ENCODE measurements around the gene MYRIP. TPM values are rescaled to one million over a fixed set of nuclear protein-coding genes. Genes with fewer than 3 reads are reported as not detected.

Gene MYRIP
- total and polyA plus RNA-seq, 5 donors from 2014 or later: not detected

GRCh38 chr3:39989746-39990145 lies 180.3 kb downstream of the MYRIP start:
- Mint-ChIP-seq H3K4me3 (no peak overlapping the region), H3K4me1 (no peaks in the 10 kb centered on the region), H3K9me3 (peaks cover 0 to 18% (median 3%) of the 10 kb centered on the region in 7 donors), H3K36me3 (no peaks in the 10 kb centered on the region), H3K27ac (no peak overlapping the region), H3K27me3 (no peaks in the 10 kb centered on the region)
- H3K4me3 ChIP-seq (ENCODE audit: low read depth, low read length): no peak overlapping the region
- H3K9me3 ChIP-seq (ENCODE audit: control insufficient read depth in 2 of 2, low read length in 2 of 2): peaks cover 0 to 3% of the 10 kb centered on the region in 2 experiments
- H3K36me3 ChIP-seq (ENCODE audit: control insufficient read depth, insufficient read depth, low read length): no peaks in the 10 kb centered on the region
- ATAC-seq (ENCODE audit: low read depth in 2 of 2): no peak
- no peak for DNase-seq
- no peak overlapping the region for H3K27ac ChIP-seq (ENCODE audit: insufficient read depth, low read length, poor library complexity, severe bottlenecking)
- no peaks in the 10 kb centered on the region for H3K27me3 ChIP-seq (ENCODE audit: control insufficient read depth, insufficient read depth, low read length)
- no peaks in the 10 kb centered on the region for H3K4me1 ChIP-seq (ENCODE audit: control insufficient read depth, insufficient read depth, low read length, poor library complexity, severe bottlenecking)

- Mint-ChIP-seq H3K27ac (no peak overlapping the region), H3K4me3 (no peak overlapping the region), H3K9me3 (peaks cover 0 to 18% (median 3%) of the 10 kb centered on the region in 7 donors), H3K36me3 (no peaks in the 10 kb centered on the region), H3K27me3 (no peaks in the 10 kb centered on the region), H3K4me1 (no peaks in the 10 kb centered on the region)
- no peaks in the 10 kb centered on the region for H3K27me3 ChIP-seq (ENCODE audit: control insufficient read depth, insufficient read depth, low read length)
- peaks cover 0 to 3% of the 10 kb centered on the region in 2 experiments for H3K9me3 ChIP-seq (ENCODE audit: control insufficient read depth in 2 of 2, low read length in 2 of 2)
- DNase-seq: peak in 1 of 3 donors; percentile 27
- H3K27ac ChIP-seq (ENCODE audit: insufficient read depth, low read length, poor library complexity, severe bottlenecking): no peak overlapping the region
- ATAC-seq (ENCODE audit: low read depth in 2 of 2): no peak
- no peaks in the 10 kb centered on the region for H3K4me1 ChIP-seq (ENCODE audit: control insufficient read depth, insufficient read depth, low read length, poor library complexity, severe bottlenecking)
- H3K4me3 ChIP-seq (ENCODE audit: low read depth, low read length): no peak overlapping the region
- no peaks in the 10 kb centered on the region for H3K36me3 ChIP-seq (ENCODE audit: control insufficient read depth, insufficient read depth, low read length)
Observed at GRCh38 chr3:39990532-39990931, 181.1 kb downstream of the MYRIP start.

- Mint-ChIP-seq H3K27ac (no peak overlapping the region), H3K4me3 (no peak overlapping the region), H3K27me3 (no peaks in the 10 kb centered on the region), H3K9me3 (no peaks in the 10 kb centered on the region), H3K4me1 (no peaks in the 10 kb centered on the region), H3K36me3 (no peaks in the 10 kb centered on the region)
- Histone ChIP-seq H3K4me3 (ENCODE audit: low read depth, low read length) (no peak overlapping the region), H3K36me3 (ENCODE audit: control insufficient read depth, insufficient read depth, low read length) (no peaks in the 10 kb centered on the region), H3K9me3 (ENCODE audit: control insufficient read depth in 2 of 2, low read length in 2 of 2) (no peaks in the 10 kb centered on the region), H3K27ac (ENCODE audit: insufficient read depth, low read length, poor library complexity, severe bottlenecking) (no peak overlapping the region), H3K27me3 (ENCODE audit: control insufficient read depth, insufficient read depth, low read length) (no peaks in the 10 kb centered on the region), H3K4me1 (ENCODE audit: control insufficient read depth, insufficient read depth, low read length, poor library complexity, severe bottlenecking) (no peaks in the 10 kb centered on the region)
- no peak for DNase-seq
- ATAC-seq (ENCODE audit: low read depth in 2 of 2): no peak
Observed at GRCh38 chr3:40008796-40009195, 199.4 kb downstream of the MYRIP start.

GRCh38 chr3:40009991-40010390 lies 200.6 kb downstream of the MYRIP start:
- Histone ChIP-seq H3K4me3 (ENCODE audit: low read depth, low read length) (no peak overlapping the region), H3K9me3 (ENCODE audit: control insufficient read depth in 2 of 2, low read length in 2 of 2) (no peaks in the 10 kb centered on the region), H3K36me3 (ENCODE audit: control insufficient read depth, insufficient read depth, low read length) (no peaks in the 10 kb centered on the region), H3K27me3 (ENCODE audit: control insufficient read depth, insufficient read depth, low read length) (no peaks in the 10 kb centered on the region), H3K27ac (ENCODE audit: insufficient read depth, low read length, poor library complexity, severe bottlenecking) (no peak overlapping the region), H3K4me1 (ENCODE audit: control insufficient read depth, insufficient read depth, low read length, poor library complexity, severe bottlenecking) (no peaks in the 10 kb centered on the region)
- DNase-seq: no peak
- no peak for ATAC-seq (ENCODE audit: low read depth in 2 of 2)
- H3K4me1 Mint-ChIP-seq: no peaks in the 10 kb centered on the region
- H3K36me3 Mint-ChIP-seq: no peaks in the 10 kb centered on the region
- H3K27me3 Mint-ChIP-seq: no peaks in the 10 kb centered on the region
- H3K27ac Mint-ChIP-seq: no peak overlapping the region
- no peak overlapping the region for H3K4me3 Mint-ChIP-seq
- H3K9me3 Mint-ChIP-seq: no peaks in the 10 kb centered on the region

- DNase-seq (no peak), ATAC-seq (ENCODE audit: low read depth in 2 of 2) (no peak)
- Histone ChIP-seq H3K9me3 (ENCODE audit: control insufficient read depth in 2 of 2, low read length in 2 of 2) (no peaks in the 10 kb centered on the region), H3K36me3 (ENCODE audit: control insufficient read depth, insufficient read depth, low read length) (no peaks in the 10 kb centered on the region), H3K27ac (ENCODE audit: insufficient read depth, low read length, poor library complexity, severe bottlenecking) (no peak overlapping the region), H3K27me3 (ENCODE audit: control insufficient read depth, insufficient read depth, low read length) (no peaks in the 10 kb centered on the region), H3K4me3 (ENCODE audit: low read depth, low read length) (no peak overlapping the region), H3K4me1 (ENCODE audit: control insufficient read depth, insufficient read depth, low read length, poor library complexity, severe bottlenecking) (no peaks in the 10 kb centered on the region)
- no peaks in the 10 kb centered on the region for H3K36me3 Mint-ChIP-seq
- H3K9me3 Mint-ChIP-seq: no peaks in the 10 kb centered on the region
- no peaks in the 10 kb centered on the region for H3K27me3 Mint-ChIP-seq
- no peaks in the 10 kb centered on the region for H3K4me1 Mint-ChIP-seq
- no peak overlapping the region for H3K27ac Mint-ChIP-seq
- H3K4me3 Mint-ChIP-seq: no peak overlapping the region
Observed at GRCh38 chr3:40012381-40012780, 203.0 kb downstream of the MYRIP start.

- ATAC-seq (ENCODE audit: low read depth in 2 of 2) (no peak), DNase-seq (no peak)
- no peaks in the 10 kb centered on the region for H3K4me1 Mint-ChIP-seq
- H3K9me3 Mint-ChIP-seq: no peaks in the 10 kb centered on the region
- Histone ChIP-seq H3K4me1 (ENCODE audit: control insufficient read depth, insufficient read depth, low read length, poor library complexity, severe bottlenecking) (no peaks in the 10 kb centered on the region), H3K27me3 (ENCODE audit: control insufficient read depth, insufficient read depth, low read length) (no peaks in the 10 kb centered on the region), H3K36me3 (ENCODE audit: control insufficient read depth, insufficient read depth, low read length) (no peaks in the 10 kb centered on the region), H3K9me3 (ENCODE audit: control insufficient read depth in 2 of 2, low read length in 2 of 2) (no peaks in the 10 kb centered on the region), H3K27ac (ENCODE audit: insufficient read depth, low read length, poor library complexity, severe bottlenecking) (no peak overlapping the region), H3K4me3 (ENCODE audit: low read depth, low read length) (no peak overlapping the region)
- H3K27me3 Mint-ChIP-seq: peaks cover 4% of the 10 kb centered on the region
- H3K4me3 Mint-ChIP-seq: no peak overlapping the region
- no peaks in the 10 kb centered on the region for H3K36me3 Mint-ChIP-seq
- no peak overlapping the region for H3K27ac Mint-ChIP-seq
Observed at GRCh38 chr3:40016391-40016790, 207.0 kb downstream of the MYRIP start.

- Mint-ChIP-seq H3K36me3 (no peaks in the 10 kb centered on the region), H3K27me3 (peaks cover 4% of the 10 kb centered on the region), H3K9me3 (peaks cover 0 to 6% (median 0%) of the 10 kb centered on the region in 7 donors), H3K27ac (no peak overlapping the region), H3K4me3 (no peak overlapping the region), H3K4me1 (no peaks in the 10 kb centered on the region)
- no peak for DNase-seq
- Histone ChIP-seq H3K4me3 (ENCODE audit: low read depth, low read length) (no peak overlapping the region), H3K27me3 (ENCODE audit: control insufficient read depth, insufficient read depth, low read length) (no peaks in the 10 kb centered on the region), H3K27ac (ENCODE audit: insufficient read depth, low read length, poor library complexity, severe bottlenecking) (no peak overlapping the region), H3K36me3 (ENCODE audit: control insufficient read depth, insufficient read depth, low read length) (no peaks in the 10 kb centered on the region), H3K9me3 (ENCODE audit: control insufficient read depth in 2 of 2, low read length in 2 of 2) (no peaks in the 10 kb centered on the region), H3K4me1 (ENCODE audit: control insufficient read depth, insufficient read depth, low read length, poor library complexity, severe bottlenecking) (no peaks in the 10 kb centered on the region)
- no peak for ATAC-seq (ENCODE audit: low read depth in 2 of 2)
Observed at GRCh38 chr3:40018369-40018768, 209.0 kb downstream of the MYRIP start.

- H3K4me3 ChIP-seq (ENCODE audit: low read depth, low read length): no peak overlapping the region
- Mint-ChIP-seq H3K36me3 (no peaks in the 10 kb centered on the region), H3K27me3 (peaks cover 4% of the 10 kb centered on the region), H3K27ac (no peak overlapping the region), H3K4me1 (no peaks in the 10 kb centered on the region), H3K9me3 (peaks cover 0 to 8% (median 3%) of the 10 kb centered on the region in 7 donors), H3K4me3 (no peak overlapping the region)
- no peaks in the 10 kb centered on the region for H3K27me3 ChIP-seq (ENCODE audit: control insufficient read depth, insufficient read depth, low read length)
- H3K36me3 ChIP-seq (ENCODE audit: control insufficient read depth, insufficient read depth, low read length): no peaks in the 10 kb centered on the region
- DNase-seq (no peak), ATAC-seq (ENCODE audit: low read depth in 2 of 2) (no peak)
- no peaks in the 10 kb centered on the region for H3K9me3 ChIP-seq (ENCODE audit: control insufficient read depth in 2 of 2, low read length in 2 of 2)
- H3K27ac ChIP-seq (ENCODE audit: insufficient read depth, low read length, poor library complexity, severe bottlenecking): no peak overlapping the region
- H3K4me1 ChIP-seq (ENCODE audit: control insufficient read depth, insufficient read depth, low read length, poor library complexity, severe bottlenecking): no peaks in the 10 kb centered on the region
Observed at GRCh38 chr3:40019376-40019775, 210.0 kb downstream of the MYRIP start.

All from CD4-positive, CD25-positive, alpha-beta regulatory T cell (primary cell).